ENCODE results near the gene MMP25. TPM values are rescaled to one million over a fixed set of nuclear protein-coding genes. Genes with fewer than 3 reads are reported as not detected.

The MMP25 gene
- total and polyA plus RNA-seq, 9 of the 15 experiments (the other 6 are each of a cell fraction or from before 2014, with no cell fraction given): 0.03 to 0.04 TPM; not detected in 7

DNA sequence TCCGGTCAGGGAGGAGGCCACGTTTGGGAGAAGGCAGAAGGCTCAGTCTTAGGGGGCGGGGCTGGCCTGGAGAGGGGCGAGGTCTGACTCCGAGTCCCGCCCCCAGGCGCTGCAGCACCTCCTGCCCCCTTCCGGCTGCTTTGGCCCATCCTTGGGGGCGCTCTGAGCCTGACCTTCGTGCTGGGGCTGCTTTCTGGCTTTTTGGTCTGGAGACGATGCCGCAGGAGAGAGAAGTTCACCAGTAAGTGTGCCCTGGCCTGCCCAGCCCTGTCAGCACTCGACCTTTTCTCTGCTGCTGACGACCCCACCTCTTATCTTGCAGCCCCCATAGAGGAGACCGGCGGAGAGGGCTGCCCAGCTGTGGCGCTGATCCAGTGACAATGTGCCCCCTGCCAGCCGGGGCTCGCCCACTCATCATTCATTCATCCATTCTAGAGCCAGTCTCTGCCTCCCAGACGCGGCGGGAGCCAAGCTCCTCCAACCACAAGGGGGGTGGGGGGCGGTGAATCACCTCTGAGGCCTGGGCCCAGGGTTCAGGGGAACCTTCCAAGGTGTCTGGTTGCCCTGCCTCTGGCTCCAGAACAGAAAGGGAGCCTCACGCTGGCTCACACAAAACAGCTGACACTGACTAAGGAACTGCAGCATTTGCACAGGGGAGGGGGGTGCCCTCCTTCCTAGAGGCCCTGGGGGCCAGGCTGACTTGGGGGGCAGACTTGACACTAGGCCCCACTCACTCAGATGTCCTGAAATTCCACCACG lies 24.7 kb upstream of the MMP25 start (continued):
- TF ChIP-seq, protein P1, sequence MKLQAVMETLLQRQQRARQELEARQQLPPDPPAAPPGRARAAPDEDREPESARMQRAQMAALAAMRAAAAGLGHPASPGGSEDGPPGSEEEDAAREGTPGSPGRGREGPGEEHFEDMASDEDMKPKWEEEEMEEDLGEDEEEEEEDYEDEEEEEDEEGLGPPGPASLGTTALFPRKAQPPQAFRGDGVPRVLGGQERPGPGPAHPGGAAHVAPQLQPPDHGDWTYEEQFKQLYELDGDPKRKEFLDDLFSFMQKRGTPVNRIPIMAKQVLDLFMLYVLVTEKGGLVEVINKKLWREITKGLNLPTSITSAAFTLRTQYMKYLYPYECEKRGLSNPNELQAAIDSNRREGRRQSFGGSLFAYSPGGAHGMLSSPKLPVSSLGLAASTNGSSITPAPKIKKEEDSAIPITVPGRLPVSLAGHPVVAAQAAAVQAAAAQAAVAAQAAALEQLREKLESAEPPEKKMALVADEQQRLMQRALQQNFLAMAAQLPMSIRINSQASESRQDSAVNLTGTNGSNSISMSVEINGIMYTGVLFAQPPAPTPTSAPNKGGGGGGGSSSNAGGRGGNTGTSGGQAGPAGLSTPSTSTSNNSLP (IDR thresholded peaks at IDR 0.05; ENCODE audit: borderline replicate concordance, low read depth, low read length): no peak
- TF ChIP-seq ASH1L (IDR thresholded peaks at IDR 0.05; ENCODE audit: borderline replicate concordance, low read depth, partially characterized antibody): no peak
- TF ChIP-seq ZNF764 (CRISPR knock-in tag; IDR thresholded peaks at IDR 0.05; ENCODE audit: low read depth): no peak
- TF ChIP-seq POLR3A (IDR thresholded peaks at IDR 0.05; ENCODE audit: borderline replicate concordance, extremely low read depth, insufficient read depth, insufficient read length): no peak
- no peak for TF ChIP-seq CBX8 (IDR thresholded peaks at IDR 0.05; ENCODE audit: borderline replicate concordance, extremely low read depth, low read depth, low read length, poor library complexity, severe bottlenecking)
- no peak for TF ChIP-seq ZNF232 (CRISPR knock-in tag; IDR thresholded peaks at IDR 0.05)
- TF ChIP-seq, protein P2, sequence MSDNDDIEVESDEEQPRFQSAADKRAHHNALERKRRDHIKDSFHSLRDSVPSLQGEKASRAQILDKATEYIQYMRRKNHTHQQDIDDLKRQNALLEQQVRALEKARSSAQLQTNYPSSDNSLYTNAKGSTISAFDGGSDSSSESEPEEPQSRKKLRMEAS (CRISPR knock-in tag; IDR thresholded peaks at IDR 0.05): peak; percentile 21; the same call in 1 of the 2 replicates
- no peak for TF ChIP-seq SMARCA4 (IDR thresholded peaks at IDR 0.05)
- no peak for TF ChIP-seq MTA2 (IDR thresholded peaks at IDR 0.05; ENCODE audit: low read depth)
- TF ChIP-seq, protein P3, sequence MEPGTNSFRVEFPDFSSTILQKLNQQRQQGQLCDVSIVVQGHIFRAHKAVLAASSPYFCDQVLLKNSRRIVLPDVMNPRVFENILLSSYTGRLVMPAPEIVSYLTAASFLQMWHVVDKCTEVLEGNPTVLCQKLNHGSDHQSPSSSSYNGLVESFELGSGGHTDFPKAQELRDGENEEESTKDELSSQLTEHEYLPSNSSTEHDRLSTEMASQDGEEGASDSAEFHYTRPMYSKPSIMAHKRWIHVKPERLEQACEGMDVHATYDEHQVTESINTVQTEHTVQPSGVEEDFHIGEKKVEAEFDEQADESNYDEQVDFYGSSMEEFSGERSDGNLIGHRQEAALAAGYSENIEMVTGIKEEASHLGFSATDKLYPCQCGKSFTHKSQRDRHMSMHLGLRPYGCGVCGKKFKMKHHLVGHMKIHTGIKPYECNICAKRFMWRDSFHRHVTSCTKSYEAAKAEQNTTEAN (CRISPR knock-in tag; IDR thresholded peaks at IDR 0.05): no peak
- TF ChIP-seq, protein P4, sequence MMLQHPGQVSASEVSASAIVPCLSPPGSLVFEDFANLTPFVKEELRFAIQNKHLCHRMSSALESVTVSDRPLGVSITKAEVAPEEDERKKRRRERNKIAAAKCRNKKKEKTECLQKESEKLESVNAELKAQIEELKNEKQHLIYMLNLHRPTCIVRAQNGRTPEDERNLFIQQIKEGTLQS (IDR thresholded peaks at IDR 0.05): no peak
- TF ChIP-seq, protein P4 (CRISPR knock-in tag; conservative IDR thresholded peaks at IDR 0.05): no peak
- TF ChIP-seq, protein P5, sequence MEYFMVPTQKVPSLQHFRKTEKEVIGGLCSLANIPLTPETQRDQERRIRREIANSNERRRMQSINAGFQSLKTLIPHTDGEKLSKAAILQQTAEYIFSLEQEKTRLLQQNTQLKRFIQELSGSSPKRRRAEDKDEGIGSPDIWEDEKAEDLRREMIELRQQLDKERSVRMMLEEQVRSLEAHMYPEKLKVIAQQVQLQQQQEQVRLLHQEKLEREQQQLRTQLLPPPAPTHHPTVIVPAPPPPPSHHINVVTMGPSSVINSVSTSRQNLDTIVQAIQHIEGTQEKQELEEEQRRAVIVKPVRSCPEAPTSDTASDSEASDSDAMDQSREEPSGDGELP (CRISPR knock-in tag; IDR thresholded peaks at IDR 0.05; ENCODE audit: borderline replicate concordance): peak; percentile 76
- peak; percentile 21; the same call in 1 of the 2 replicates for TF ChIP-seq STAG1 (CRISPR knock-in tag; IDR thresholded peaks at IDR 0.05; ENCODE audit: borderline replicate concordance)
- peak; percentile 65 to 68; a peak in 1 of 4 replicates for TF ChIP-seq SIN3A (IDR thresholded peaks at IDR 0.05; ENCODE audit: borderline replicate concordance in 2 of 2, control insufficient read depth in 1 of 2, low read depth in 2 of 2, low read length in 2 of 2)
- no peak for TF ChIP-seq CHD4 (IDR thresholded peaks at IDR 0.05; ENCODE audit: insufficient read depth, insufficient replicate concordance, low read depth, low read length, poor library complexity, severe bottlenecking)
- TF ChIP-seq, protein P6, sequence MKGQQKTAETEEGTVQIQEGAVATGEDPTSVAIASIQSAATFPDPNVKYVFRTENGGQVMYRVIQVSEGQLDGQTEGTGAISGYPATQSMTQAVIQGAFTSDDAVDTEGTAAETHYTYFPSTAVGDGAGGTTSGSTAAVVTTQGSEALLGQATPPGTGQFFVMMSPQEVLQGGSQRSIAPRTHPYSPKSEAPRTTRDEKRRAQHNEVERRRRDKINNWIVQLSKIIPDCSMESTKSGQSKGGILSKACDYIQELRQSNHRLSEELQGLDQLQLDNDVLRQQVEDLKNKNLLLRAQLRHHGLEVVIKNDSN (CRISPR knock-in tag; IDR thresholded peaks at IDR 0.05): peak; percentile 36
- no peak for TF ChIP-seq ZKSCAN1 (IDR thresholded peaks at IDR 0.05; ENCODE audit: low read depth, low read length)

All from K562 (cell line).